GM18873 (cell line): ENCODE results near the gene GRN.
"Not testable (repeated sequence)": the region's sequence is repeated elsewhere in the genome, so short reads cannot be mapped to it uniquely, and the experiment has no call there.

Experiments used
- ATAC-seq: cut with Tn5 transposase; IDR thresholded peaks from one replicate; pipeline ENCODE4 v1.9.1; 2021; ENCODE audit warnings: mild to moderate bottlenecking, moderate library complexity, moderate number of reproducible peaks; ENCODE audit not compliant: unreplicated experiment, low FRiP score

Gene GRN

DNA sequence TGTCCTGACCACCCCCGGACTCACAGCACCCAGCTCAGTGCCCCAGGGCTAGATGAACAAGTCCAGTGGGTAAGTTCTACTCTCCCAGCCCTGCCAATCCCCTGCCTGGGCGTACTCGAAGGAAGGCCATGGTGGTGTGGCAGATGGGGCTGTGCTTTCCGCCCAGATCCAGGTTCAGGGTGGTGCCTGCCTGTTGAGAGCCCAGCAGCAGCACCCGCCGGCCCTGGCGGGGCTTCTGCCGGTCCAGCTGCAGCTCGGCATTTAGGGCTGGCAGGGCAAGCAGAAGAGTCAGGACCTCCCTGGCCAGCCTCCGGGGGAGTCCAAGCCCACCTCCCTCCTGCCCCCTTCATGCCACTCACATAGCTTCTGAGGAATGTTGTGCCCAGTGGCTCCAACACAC lies 34.8 kb downstream of the GRN start:
- ATAC-seq, result no peak

DNA sequence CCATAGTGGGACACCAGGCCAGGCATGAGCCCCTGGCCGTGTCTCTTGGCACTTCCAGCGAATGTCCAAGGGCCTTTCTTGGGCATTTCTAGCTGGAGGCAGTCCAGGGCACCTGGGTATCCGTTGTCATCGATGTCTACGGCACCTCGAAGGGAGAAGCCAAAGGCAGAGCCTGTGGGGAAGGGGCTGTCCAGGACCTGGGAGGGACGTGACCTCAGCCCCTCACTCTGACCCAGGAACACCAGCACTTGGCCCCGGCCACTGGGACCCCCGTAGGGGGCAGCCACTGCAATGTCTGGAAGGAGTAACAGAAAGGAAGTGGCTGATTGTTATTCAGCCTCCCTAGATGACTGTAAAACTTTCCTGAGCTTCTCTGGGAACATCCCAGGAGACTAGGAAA lies 35.7 kb downstream of the GRN start:
- ATAC-seq, result no peak

DNA sequence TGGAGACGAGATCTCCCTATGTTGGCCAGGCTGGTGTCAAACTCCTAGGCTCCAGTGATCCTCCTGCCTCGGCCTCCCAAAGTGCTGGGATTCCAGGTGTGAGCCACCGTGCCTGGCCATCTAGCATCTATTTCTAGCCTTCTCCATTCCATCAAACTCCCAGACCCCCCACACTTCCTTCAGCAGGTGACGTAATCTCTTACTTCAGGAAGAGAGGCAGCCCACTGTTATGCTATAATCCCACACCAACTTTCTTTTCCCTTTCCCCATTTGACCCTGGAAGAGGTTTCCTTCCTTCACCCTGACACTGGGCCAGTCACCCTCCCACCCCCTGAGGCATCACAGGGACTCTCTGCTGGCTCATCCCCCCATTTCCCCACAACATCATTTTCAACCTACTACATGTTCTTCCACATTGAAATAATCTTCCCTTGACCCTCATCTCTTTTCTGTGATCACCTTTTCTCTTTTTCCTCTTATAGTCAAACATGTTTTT lies 36.8 kb downstream of the GRN start:
- ATAC-seq, result no peak

DNA sequence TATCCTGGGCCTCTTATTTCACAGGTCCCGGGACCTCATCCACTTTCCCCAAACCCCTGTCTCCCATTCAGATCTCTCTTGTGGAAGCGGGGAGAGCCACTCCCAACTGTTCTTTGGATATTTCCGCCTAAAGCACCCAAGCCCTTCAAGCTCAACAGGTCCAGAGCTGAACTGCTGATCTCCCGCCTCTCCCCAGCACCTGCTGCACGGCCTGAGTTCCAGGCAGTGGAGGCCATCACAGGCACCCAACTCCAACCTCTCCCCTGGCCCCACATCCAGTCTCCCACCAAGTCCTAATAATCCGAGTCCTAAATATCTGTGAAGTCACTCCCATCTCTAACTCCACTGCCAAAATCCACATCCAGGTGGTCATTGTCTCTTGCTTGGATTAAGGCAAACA lies 37.8 kb downstream of the GRN start:
- ATAC-seq, result no peak

DNA sequence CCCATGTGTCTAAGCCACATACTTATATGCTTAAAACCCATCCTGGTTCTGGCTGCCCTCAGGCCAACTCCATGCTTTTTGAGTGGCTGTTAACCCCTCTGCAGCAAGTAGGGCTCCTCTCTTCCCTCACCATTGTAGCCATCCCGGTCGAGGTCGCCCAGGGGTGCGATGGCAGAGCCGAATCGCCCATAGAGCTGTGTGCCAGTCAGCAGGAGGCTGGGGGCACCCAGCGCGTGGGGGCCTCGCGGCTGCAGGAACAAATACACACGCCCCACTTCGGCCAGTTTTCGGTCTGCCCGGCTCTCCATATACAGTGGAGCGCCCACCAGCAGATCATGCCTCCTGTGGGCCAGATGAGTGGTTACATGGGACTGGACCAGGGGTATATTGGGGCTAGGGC lies 38.3 kb downstream of the GRN start:
- no peak for ATAC-seq

DNA sequence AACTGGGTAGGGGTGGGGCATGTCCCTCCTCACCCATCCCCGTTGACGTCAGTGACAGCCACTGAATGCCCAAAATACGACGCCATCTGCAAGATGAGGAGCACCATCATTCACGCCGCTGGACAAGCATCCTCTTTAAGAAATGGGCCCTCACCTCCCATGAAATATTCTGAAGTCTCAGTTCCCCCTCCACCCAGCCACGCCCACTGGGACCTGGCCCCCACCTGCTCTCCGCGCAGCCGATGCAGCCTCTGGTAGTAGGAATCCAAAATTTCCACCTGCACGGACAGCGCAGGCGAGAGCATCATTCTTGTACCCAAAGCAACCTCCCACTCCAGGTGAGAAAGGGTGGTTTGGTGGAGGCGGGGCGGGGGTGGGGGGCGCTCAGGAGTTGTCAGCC lies 38.8 kb downstream of the GRN start:
- ATAC-seq, result no peak

DNA sequence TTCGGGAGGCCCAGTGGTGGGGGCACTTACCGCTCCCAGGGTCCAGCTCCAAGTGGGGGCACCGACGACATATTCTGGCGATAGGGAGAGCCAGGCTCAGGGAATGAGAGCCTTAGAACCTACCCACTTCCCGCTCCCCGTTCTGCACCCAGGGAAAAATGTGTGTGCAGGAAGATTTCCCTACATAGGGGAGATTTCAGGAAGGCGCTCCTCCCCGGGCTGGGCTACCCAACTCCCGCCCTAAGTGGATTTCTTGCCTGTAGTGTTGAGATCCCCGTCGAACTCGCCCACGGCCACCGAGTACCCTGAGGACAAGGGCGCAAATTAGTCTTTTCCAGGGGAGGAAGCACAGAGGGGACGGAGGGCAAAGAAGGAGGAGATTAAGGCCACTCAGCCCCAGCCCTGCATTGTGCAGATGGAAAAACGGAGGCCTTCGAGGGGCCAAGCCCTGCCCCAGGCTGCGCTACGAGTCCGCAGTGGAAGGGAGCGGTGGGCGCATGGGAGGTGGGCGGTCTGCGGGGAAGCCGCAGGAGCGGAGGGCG lies 39.2 kb downstream of the GRN start:
- no peak for ATAC-seq

DNA sequence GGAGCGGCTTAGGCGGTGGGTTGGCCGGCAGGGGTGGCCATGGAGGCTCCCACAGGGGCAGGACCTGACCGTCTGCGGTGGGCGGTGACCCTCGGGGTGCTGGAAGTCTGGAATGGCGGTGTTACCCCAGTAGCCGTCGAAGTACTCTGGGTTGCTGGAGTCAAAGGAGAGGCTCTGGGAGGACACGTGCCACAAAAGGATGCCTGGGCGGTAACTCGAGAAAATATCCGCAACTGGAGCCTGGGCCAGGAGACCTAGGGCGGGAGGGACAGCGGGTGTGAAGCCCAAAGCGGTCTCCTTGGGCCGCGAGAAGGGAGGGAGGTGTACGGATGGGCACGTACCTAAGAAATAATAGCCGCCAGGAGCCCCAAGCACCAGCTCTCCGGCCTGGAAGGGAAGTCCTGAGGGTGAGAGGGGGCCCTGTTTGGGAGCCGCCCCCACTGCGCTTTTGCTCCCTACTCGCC lies 39.8 kb downstream of the GRN start:
- ATAC-seq, result no peak

DNA sequence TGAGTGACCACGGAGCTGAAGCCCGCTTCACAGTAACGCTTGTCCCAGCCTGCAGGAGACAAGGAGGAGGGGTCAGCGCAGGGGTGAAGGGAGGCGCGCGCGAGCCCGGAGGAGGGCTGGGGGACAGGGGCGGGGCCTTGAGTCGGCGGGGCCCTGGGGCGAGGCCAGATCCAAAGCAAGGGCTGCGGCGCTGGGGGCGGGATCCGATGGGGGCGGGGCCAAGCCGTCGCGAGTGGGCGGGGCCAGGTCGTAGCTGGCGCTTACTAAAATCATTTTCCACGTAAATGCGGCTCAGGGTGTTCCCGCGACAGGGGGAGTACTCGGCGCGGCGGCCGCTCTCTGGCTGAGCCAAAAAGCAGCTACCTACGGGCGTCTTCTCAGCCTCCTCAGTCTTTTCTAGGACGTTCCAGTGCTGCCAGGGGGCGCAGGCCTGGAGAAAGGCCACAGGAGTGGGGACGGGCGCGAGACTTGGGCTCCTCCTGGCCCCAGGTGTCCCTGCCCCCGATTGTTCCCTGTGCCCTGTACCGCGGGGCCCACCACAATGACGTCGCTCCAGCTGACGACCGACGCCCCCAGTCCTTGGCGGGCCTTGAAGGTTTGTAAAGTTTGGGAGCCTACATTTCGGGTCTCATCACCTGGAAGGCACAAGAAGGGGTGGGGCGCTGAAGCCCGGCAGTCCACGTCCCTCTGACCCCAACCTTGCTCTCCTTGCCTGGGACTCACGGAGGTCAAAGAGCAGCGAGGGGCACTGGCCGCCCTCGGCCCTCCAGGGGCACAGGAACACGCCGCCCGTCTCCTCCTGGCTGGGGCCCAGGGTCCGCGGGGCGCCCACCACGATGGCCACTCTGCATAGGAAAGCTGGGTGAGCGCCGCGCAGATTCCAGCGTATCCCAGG lies 40.4 kb downstream of the GRN start:
- no peak for ATAC-seq

DNA sequence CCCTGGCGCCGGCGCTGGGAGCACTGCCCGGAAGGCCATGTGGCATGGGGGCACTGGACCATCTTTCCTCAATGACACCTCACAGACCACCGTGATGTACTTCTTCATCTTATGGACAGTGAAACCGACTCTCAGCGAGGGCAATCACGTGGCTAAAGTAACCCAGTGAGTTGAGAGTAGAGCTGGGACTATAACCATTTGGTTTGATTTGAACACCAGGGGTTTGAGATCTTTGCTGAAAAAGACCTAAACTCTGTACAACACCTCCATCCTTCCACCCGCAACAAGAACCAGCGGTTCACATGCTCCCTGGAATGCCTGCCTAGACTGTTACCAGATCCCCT lies 41.1 kb downstream of the GRN start:
- ATAC-seq, result no peak

DNA sequence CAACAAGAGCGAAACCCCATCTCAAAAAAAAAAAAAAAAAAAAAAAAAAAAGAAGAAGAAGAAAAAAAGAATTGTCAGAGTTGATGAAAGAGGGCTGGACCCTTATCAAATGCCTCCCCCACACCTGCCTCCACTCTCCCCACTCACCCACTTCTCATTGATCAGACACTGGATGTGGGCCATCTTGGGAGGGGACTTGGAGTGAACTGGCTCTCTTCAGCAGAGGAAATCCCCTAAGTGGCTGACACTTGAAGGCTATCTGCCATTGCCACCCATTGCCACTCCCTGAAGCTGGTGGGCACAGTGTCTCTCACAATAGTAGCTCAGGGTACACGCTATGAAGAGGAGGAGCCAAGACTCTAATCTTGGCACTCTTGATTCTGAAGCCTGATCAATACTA lies 42.7 kb downstream of the GRN start:
- ATAC-seq, result no peak

DNA sequence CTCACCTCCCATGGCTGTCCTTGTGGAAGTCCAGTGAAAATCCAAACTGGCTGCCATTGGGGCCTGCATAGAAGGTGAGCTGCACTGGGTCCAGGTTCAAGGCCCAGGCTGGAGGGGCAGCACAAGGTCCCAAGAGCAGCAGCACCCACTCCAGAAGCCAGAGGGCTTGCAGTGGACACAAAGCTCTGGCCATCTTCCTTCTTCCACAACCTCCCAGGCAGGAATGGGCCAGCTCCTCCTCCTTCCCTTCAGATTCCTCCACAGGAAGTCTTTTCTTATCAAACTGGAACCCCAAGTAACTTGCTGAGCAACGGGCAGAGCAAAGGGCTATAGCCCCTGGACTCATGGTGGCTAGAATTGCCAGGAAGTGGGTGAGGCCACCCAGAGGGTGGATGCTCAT lies 44.2 kb downstream of the GRN start, which contains the start of gene ITGA2B:
TSS of gene ITGA2B (minus strand) at position 369 of the 400 bp plus-strand sequence. CDS start at position 193, 176 bp downstream.
- ATAC-seq, result no peak

DNA sequence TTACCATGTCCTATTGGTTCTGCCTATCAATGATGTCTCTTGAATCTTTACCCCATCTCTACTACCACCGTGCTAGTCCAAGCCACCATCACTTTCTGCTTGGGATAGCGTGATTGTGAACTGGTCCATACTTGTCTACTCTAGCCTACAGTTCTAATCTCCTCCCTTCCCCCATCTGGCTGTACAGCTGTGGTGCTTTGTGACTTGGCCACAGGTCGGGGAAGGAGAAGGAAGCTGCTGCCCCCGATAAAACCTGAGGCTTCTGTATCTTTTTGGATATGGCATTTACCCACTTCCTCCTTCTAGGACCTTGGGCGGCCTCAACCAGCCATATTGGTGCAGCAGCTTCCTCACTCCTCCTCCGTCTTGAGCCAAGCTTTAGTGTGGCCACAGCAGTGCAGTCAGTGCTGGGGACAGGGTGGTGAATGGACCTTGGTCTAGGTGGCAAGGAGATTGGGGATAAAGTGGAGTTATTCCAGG lies 44.7 kb downstream of the GRN start:
- ATAC-seq, result no peak

DNA sequence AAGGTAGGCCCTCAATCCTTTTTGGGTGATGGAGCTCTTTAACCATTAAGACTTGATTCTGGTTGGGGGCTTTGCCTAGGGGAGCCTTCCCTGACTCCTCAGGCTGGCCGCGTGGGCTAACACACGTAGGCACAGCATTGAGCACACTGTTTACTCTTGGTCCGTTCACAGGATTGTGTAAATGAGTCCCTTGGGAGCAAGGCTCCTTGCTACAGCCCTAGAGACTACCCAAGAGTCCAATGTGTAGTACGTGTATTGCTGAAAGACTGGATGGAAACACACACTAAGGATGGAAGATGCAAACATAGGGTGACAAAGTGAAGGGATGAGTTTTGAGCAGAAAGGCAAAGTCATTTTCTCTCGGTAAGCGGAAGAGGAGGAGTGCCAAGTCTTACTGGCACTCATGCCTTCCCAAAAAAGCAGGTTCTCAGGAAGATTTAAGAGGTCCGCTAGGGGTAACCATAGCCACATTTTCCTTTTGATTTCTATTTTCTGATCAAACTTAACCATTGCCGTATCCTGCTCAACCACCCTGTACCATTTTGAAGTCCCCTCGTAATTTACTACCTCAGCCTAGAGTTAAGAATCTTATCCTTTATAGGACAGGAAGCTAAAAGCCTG lies 45.3 kb downstream of the GRN start:
- no peak for ATAC-seq

DNA sequence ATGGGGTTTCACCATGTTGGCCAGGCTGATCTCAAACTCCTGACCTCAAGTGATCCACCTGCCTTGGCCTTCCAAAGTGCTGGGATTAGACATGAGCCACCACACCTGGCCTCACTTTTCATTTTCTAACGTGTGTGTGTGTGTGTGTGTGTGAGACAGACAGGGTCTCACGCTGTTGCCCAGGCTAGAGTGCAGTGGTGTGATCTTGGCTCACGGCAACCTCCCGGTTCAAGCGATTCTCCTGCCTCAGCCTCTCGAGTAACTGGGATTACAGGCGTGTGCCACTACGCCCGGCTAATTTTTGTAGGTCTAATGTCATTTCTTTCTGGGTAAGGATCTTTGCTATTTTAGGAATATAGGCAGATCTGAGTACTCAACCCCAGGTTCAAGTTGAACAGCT lies 49.0 kb downstream of the GRN start:
- not testable (repeated sequence) for ATAC-seq

DNA sequence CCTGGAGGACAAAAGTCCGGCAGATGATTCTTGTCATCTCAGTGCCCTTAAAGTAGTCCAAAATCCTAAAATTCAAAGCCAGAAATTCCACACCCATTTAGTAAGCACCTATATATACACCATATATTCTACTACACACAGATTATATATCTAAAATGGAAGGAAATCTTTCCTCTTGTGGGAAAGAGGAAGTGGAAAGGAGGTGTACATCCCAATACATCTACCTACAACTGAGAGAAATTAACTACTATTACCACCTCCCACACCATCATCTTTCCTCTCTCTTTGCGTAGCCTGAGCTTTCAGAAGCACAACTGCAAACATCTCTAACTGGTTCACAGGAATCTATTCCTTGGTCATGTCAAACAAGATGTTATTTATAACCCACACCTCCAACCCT lies 49.7 kb downstream of the GRN start:
- no peak for ATAC-seq

DNA sequence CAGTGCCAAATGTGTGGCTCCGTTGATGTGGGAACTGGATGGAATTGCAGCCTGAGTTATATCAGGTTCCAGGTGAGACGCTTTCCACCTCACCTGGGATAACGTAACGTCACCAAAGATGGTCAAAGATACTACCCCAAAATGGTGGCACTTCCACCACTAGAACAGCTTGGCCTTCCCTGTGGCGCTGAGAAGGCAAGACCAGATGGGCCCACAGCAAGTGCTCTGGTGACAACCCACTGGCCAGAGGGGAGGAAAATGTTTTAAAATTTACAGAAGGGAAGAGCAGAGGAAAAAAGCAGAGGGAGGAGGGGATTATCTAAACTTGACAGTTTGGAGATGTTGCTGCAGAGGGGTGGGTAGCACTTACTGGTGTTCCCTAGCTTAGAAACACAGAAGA lies 51.8 kb downstream of the GRN start:
- ATAC-seq, result no peak

DNA sequence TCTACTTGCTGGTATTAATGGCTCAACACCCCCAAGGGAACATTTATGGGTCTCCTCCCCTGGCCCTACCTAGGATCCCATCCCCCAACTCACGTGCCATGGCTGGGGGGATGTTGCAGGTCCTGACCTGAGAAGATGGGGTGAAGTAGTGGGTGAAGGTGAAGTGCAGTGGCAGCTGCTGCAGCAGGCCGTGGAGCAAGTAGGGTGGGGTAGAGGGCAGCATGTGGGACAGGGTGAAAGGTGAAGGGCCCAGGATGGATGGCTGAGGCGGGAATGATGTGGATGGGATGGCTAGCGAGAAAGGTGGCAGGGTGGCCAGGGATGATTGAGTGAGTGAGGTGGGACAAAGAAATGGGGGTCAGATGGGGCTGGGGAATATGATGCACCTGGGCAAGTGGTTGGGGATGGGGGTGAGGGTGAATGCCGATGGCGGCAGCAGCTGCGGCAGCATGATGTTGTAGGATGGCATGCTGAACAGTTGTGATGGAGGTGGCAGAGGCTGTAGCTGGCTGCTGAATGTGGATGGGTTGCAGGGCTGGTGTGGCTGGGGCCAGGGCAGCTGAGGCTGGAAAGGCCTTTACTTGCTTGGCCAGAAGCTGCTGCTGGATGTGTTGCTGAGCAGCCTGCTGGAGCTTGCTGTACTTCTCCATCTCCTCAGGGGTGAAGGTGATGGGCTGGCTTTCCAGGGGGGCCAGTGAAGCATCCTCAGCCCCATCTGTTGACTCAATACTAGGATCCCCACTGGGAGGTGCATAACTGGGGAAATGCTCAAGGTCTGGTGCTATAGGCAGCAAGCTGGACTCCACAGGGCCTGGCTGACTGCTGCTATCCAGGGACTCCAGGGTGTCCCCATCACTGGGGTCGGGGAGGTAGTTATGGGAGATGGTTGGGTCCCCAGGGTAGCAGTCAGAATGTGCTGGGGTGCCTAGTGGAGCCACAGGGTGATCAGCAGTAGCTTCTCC lies 52.7 kb downstream of the GRN start:
- no peak for ATAC-seq

DNA sequence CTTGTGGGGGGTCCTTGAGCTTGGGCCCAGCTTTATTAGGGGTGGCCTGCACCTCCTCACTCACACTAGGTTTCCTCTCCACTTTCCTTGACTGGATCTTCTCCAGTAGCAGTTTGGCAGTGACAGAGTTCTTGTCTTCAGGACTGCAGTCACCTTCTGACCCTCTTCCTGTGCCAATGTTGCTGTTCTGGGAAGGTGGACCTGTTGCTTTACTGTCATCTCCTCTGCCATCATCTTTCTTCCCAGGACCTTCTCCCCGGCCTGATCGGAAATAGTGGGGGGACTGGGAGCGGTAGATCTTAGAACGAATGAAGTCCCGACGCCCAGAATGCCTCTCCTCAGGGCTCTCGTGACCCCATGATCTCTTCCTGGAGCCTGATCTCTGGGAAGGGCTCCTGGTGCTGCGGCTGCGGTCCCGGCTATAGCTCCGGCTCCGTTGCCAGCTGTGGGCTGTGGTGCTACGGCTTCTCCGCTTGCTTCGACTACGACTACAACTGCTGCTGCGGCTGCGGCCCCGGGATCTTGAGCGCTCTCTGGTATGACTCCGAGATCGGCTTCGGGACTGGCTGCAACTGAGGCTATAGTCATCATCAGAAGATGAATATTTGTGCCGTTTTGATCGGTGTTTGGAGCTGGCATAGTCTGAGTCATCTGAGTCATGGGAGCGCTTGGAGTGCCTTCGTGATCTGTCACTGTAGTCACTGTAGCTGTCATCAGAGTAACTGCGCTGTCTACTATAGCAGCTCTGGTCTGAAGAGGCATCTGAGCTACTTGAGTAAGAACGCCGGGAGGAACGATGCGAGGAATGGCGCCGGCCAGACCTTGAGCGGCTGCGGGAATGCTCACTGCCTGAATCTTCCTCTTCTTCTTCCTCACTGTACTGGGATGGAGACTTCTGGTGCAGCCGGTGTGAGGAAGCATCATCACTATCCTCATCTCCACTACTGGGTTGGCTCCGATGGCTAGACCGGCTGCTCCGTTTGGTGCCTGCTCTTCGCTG lies 53.9 kb downstream of the GRN start:
- ATAC-seq, result no peak
